ENCODE results near the gene MRPL34.
"Not testable (repeated sequence)": the region's sequence is repeated elsewhere in the genome, so short reads cannot be mapped to it uniquely, and the experiment has no call there.

Gene MRPL34

DNA sequence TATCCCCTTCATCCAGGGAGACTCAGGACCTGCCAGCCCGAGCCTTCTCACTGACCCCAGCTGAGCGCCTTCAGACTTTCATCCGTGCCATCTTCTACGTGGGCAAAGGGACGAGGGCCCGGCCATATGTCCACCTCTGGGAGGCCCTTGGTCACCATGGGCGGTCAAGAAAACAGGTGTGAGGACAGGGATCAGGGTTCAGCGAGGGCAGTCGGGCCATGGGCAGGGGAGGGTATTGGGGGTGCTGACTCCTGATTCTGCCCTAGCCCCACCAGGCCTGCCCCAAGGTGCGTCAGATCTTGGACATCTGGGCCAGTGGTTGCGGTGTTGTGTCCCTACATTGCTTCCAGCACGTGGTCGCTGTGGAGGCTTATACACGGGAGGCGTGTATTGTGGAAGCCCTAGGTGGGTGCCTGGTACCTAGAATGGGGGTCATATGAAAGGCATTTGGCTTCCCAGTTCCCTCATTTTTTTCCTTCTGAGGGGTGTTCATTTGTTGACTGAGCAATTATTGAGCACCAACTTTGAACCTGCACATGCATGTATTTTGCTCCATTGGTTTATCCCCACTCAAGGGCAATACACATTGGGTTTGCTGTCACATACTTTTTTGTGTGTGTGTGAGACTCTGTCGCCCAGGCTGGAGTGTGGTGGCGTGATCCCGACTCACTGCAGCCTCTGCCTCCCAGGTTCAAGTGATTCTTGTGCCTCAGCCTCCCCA lies 20.1 kb upstream of the MRPL34 start:
- no peak for DNase-seq (ENCODE audit: low read depth in 3 of 3)

GRCh38 chr19:17286263-17286662 lies 19.4 kb upstream of the MRPL34 start:
- no peak for DNase-seq (ENCODE audit: low read depth in 3 of 3)

GRCh38 chr19:17286752-17287151 lies 18.9 kb upstream of the MRPL34 start:
- DNase-seq (ENCODE audit: low read depth in 3 of 3) = no peak

GRCh38 chr19:17289489-17289888 lies 16.2 kb upstream of the MRPL34 start:
- DNase-seq (ENCODE audit: low read depth in 3 of 3) = peak in 1 of 3 experiments; percentile 68

- peak; percentile 61 to 81 (median 62) for DNase-seq (ENCODE audit: low read depth in 3 of 3)
Measured at GRCh38 chr19:17292301-17293074, 13.2 kb upstream of the MRPL34 start.

- DNase-seq (ENCODE audit: low read depth in 3 of 3) = no peak
Measured at GRCh38 chr19:17293605-17294004, 12.1 kb upstream of the MRPL34 start.

DNA sequence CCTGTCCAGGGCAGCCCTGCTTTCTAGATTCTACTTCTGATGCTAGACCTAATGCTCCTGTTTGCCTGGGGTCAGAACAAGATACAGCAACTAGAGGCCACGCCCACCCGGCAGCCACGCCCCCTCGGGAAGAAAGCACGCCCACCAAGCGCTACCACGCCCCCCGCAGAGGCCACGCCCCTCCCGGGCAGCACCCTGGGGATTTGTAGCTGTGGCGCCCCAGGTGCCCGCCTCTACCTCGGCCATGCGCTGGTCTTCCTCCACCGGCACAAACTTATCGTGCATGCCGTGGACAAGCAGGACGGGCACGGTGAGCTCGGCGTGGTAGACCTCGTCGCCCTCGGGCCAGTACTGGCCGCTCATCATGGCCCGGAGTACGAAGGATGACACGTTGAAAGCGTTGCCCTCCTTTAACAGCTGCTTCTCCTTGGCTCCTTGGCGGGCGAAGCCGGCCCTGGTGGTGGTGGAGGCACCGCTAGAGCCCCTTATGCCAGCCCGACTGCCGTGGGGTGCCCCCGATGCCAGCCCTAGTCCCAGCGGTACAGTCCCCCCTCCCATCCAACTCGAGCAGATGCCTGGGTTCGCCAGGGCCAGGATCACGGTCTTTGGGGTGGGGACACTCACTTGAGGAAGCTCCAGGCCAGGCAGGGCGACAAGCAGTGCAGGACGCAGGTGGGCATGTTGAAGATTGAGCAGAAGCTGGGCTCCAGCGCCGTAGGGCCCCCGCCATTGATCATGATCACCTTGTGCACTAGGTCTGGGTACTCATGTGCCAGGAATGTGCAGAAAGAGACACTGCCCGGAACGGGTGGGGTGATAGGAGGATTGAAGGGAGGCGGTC lies 11.4 kb upstream of the MRPL34 start:
- peak in 1 of 3 experiments; percentile 55 for DNase-seq (ENCODE audit: low read depth in 3 of 3)

DNA sequence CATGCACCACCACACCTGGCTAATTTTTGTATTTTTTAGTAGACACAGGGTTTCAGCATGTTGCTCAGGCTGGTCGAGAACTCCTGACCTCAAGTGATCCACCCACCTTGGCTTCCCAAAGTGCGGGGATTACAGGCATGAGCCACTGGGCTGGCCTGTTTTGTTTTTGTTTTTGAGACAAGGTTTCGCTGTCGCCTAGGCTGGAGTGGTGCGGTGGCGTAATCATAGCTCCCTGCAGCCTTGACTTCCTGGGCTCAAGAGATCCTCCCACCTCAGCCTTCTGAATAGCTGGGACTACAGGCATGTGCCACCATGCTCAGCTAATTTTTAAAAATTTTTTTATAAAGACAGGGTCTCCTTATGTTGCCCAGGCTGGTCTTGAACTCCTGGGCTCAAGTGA lies 10.1 kb upstream of the MRPL34 start:
- not testable (repeated sequence) for DNase-seq (ENCODE audit: low read depth in 3 of 3)

GRCh38 chr19:17296273-17296672 lies 9.4 kb upstream of the MRPL34 start:
- no peak for DNase-seq (ENCODE audit: low read depth in 3 of 3)

GRCh38 chr19:17296976-17297375 lies 8.7 kb upstream of the MRPL34 start:
- no peak for DNase-seq (ENCODE audit: low read depth in 3 of 3)

GRCh38 chr19:17300992-17301619 lies 4.6 kb upstream of the MRPL34 start:
- no peak for DNase-seq (ENCODE audit: low read depth in 3 of 3)

DNA sequence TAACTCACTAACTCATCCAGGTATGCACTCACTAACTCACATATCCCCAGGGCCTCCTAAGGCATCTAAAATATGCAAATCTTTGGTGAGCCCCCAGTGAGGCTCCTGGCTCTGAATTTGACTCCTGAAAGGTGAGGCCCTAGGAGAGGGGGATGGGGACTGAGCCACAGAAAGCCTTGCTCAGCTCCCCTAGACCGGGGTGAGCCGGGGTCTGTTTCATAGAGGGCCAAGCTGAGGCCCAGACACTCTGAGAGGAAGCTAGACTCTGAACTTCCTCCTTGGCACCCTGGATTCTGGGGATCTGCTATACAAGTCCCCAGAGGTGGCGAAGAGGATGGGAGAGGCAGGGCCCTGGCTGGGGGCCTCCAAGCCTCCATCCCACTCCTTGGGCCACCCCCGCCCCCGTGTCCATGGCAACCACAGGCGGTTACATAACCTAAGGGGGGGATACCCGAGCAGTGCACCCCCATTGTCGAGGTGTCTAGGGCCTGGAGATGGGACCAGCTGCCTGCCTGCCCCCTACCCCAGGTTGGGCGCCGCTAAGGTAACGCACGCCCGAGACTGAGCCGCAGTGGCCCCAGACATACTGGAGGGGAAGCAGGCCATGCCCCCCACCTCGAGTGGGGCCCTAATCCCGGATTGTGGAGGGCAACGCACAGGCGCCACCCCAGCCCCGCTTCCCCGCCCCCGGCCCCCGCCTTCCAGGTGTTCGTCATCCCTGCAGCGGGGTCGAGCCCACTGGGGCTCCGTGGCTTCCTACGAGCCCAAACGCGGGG lies 3.1 kb upstream of the MRPL34 start:
- no peak for DNase-seq (ENCODE audit: low read depth in 3 of 3)

GRCh38 chr19:17303167-17303939 lies 2.3 kb upstream of the MRPL34 start, which contains the start of gene ABHD8:
Gene ABHD8, minus strand, starts transcription at chr19:17303425. Its CDS starts 1,809 bp downstream, at chr19:17301616.
- DNase-seq (ENCODE audit: low read depth in 3 of 3) = peak; percentile 79 to 94 (median 86)

- no peak for DNase-seq (ENCODE audit: low read depth in 3 of 3)
Measured at GRCh38 chr19:17303940-17304267, 1.8 kb upstream of the MRPL34 start.

DNA sequence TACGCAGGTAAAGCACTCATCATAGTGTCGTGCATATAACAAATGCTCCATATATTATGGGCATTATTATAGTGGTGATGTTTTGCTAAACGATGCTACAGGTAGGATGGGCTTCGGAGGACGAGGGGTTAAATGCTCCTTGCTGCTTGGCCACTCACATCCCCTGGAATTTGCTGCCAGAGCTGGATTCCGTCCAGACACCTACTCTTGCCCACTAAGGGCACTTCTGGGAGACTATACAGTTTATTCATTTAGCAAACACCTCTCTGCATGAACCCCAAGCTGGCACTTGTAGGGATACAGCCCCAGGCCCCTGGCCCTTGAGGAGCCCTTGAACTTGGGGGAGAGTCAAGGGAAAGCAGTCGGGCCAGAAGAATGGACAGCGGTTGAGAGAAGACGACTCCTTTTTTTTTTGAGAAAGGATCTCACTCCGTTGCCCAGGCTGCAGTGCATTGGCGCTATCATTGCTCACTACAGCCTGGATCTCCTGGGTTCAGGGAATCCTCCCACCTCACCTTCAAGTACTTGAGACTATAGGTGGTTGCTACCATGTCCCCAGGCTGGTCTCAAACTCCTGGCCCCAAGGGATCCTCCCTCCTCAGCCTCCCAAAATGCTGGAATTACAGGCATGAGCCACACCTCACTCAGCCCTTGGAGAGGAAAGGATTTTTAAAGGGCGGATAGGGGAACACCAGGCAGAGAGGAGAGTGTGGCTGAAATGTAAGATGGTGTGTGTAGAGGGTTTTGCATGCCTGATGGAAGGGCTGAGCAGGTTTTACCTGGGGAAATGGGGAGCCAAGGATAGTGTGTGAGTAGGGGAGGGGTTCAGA lies 1.1 kb upstream of the MRPL34 start:
- no peak for DNase-seq (ENCODE audit: low read depth in 3 of 3)

GRCh38 chr19:17305216-17305516 lies 506 bp upstream of the MRPL34 start:
- DNase-seq (ENCODE audit: low read depth in 3 of 3) = no peak

- no peak for DNase-seq (ENCODE audit: low read depth in 3 of 3)
Measured at GRCh38 chr19:17306285-17306714, 628 bp downstream of the MRPL34 start.

DNA sequence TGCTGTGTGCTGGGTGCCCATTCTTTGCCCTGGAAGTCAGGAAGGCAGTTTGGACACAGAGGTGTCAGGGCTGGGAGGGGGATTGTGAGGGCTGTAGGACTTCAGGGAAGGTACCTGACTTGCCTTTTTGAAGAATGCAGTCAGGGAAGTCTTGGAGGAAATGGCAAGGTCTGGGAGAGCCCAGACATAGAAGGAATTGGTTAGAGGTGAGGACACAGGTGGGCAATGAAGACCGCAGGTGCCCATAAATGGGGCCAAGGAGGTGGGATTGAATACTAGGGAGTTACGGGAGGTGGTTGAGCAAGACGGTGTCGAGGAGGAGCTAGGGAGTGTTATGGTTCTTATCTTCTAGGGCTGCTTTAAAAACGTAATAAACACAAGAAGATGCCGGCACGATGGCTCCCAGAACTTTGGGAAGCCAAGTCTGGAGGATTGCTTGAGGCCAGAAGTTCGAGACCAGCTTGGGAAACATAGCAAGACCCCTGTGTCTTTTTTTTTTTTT lies 2.3 kb downstream of the MRPL34 start:
- no peak for DNase-seq (ENCODE audit: low read depth in 3 of 3)

Measured in stimulated activated CD4-positive, alpha-beta T cell treated with anti-CD3 and anti-CD28 coated beads, TNF-alpha, amount 100 ng/mL, for 24 hours (primary cell).